NCI-H460 (cell line): ENCODE measurements around the gene KIF3A. TPM values are rescaled to one million over a fixed set of nuclear protein-coding genes. Genes with fewer than 3 reads are reported as not detected.

ENCODE experiments used
- DNase-seq: peaks from one replicate; pipeline ENCODE4 v3.0.0-alpha.2; 2016; ENCODE audit warnings: low read depth; ENCODE audit errors: extremely low read depth
- polyA plus RNA-seq: library from polyadenylated mRNA; depleted of rRNA; stranded (reverse); fragments of >200 nt; gene quantifications from 2 replicates; pipeline ENCODE4 v1.2.3, GENCODE V29; 2014; cell fraction: nucleus; rRNA removed
- total RNA-seq: library from RNA; depleted of rRNA; stranded (reverse); fragments of >200 nt; shearing (Covaris generic); gene quantifications from 2 replicates; pipeline ENCODE4 v1.2.3, GENCODE V29; 2014; rRNA removed

Gene KIF3A
- total RNA-seq = 10.7 and 11.7 TPM in 2 replicates
- 9.3 and 12.8 TPM in 2 replicates for polyA plus RNA-seq

GRCh38 chr5:132736853-132737833 is at the start of gene KIF3A:
KIF3A (minus strand) TSS chr5:132737546; CDS start chr5:132737419, 127 bp downstream.
- DNase-seq = peak; percentile 98

DNA sequence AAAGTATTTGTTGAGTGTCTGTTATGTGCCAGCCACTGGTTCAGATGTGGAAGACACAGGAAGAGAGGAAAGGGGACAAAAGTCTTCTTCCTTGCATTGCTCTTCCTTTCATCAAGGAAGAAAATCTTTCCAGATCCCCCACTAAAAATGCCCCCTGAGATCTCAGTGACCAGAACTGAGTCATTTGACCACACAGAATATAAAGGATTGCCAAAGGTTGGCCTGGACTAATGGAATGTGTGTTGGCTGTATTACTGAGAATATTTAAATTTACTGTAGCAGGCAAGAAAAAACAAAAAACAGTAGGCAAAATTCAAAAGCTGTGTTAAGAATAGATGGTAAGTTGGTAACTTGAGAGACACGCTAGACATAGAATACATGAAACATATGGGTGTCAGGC is 49.7 kb upstream of the KIF3A start:
- no peak for DNase-seq

DNA sequence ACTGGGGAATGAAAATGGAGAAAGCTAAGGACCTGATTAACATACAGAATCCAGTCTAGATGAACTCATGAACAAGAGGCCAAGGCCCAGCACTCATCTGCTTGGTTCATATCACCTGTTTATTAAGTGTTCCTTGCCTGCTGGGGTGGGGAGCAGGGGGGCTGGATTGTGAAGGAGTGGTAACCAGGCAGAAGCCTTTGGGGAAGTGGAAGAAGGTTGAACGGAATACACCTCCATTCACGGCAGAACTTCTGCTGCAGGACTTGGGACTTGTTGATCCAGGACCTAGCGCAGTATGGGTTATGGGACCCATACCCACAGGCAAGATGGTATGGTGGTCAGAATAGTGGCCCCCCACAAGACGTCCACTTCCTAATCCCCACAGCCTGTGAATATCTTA is 48.5 kb upstream of the KIF3A start:
- no peak for DNase-seq

DNA sequence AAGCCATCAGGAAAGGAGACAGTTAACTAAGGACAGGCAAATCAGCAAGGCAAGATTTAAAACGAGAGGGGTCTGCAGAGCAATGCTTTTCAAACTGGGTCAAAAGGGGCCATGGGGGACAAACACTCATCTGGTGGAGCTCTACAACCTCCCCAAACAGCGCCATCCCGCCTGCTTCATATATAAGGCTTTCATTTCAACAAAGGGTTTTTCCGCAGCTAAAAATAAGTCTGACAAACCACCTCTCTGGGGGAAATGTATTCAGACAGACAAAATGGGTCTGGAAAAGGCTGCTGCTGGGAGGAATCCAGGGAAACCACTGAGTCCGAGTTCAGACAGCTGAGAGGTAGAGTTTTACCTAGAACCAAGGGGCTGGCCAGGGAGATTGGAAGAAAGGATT is 48.0 kb upstream of the KIF3A start:
- no peak for DNase-seq

GRCh38 chr5:132782101-132782500 is 44.8 kb upstream of the KIF3A start:
- no peak for DNase-seq

DNA sequence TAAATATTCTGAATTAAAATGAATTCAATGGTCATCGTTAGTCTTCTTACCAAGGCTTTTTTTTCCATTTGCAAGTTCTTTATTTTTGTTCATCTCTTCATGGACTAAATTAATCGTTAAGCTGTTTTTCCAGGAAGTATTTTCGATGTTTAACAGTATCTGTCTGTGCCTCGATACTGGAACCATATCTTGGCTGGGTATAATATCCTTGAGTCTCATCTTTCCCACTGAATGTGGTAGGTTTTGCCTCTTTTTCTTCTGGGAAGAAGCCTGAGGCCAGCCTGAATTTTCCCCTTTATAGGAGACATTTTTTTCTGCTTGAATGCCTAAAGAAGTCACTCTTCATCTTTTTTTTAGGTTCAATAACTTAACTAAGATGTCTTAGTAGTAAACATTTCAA is 43.7 kb upstream of the KIF3A start:
- DNase-seq = no peak

- no peak for DNase-seq
These were observed 43.2 kb upstream of the KIF3A start for GRCh38 chr5:132780577-132780976.

DNA sequence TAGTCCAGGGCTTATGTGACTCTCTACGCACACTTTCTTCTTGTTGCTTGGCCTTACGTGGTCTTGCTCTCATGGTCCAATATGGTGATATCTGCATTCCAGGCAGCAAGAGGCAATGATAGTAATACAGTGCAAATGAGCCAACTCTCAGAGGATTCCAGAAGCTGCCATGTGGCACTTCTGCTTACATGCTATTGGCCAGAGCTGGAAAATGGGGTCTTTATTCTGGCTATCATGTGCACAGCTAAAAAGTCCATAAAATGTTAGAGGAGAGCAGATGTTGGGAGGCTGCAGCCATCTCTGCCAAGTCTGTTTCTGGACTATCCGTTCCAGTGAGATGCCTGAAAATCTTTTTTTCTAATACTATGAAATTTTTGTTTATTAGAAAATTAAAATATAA is 42.6 kb upstream of the KIF3A start:
- no peak for DNase-seq

DNA sequence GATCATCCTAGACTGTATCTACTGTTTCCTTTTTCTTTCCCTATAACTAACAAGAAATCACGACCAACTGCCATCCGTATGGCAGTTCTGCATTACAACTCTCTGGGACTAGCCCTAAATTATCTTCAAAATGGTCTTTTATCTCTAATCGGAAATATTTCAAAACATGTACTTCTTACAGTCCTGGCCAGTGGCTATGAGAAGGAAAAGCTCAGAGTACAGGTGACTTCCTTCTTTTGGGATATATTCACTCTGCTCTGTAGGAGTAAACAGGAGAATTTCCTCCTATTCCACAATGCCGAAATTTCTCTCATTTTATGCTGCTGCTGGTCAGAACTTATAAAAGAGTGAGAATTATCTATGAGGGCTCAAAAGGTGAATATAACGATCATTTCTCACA is 41.5 kb upstream of the KIF3A start:
- no peak for DNase-seq

DNA sequence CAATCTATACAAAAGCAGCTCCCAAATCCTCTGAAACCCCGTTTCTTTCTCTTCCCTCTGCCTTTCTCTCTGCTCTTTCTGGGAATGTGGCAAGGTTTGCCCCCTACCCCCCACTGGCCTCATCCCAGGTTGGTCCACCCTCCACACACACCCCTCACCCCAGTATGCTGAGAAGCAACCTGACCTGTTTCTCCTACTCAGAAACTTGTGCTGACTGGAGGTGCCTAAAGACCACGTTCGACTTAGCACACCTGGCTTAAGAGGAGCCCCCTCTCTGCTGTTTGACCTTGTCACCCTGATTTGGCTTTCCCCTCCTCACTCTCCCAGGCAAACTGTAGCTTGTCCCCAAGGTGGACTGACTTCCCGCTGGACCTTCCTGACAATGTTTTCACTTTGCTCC is 40.8 kb upstream of the KIF3A start:
- no peak for DNase-seq

DNA sequence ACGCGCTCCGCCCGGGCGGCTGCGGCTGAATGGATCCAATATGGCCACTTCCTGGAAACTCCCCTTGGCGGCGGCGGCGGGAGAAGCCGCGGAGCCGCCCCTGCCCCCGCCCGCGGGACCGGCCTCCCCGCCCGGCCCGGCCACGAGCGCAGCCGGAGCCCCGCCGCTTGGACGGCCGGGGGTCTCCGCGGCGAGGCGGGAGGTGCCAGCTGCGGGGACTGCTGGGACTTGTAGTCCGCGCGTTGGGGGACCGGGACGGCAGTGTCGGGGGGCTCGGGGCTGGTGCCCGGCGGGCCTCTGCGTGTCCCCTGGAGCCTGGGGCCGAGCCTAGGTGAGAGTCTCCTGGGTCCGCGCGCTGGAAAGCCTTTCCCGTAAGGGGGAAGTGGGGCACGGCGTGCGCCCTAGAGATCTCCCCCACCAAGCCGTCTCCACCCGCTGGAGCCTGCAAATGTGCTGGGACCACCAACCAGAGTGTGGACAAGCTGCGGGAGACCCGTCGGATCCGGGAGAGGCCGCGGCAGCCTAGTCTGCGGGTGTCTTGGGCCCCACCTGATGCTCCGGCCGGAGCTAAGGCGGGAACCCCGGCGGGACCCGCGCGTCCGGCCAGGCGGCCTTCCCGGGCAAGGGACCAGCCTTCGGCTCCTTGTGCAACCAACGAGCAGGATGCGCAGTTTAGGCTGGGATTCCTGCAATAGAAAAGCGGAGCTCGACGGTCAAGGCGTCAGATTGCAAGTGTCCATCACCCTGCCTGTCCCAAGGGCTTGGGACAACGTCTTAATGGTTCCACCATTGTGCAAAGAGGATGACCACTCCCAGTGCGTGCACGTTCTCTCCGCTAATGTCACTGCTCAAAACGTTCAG is 40.1 kb upstream of the KIF3A start, which contains the start of gene SEPTIN8:
TSS of gene SEPTIN8 (minus strand) at position 31 of the 861 bp plus-strand sequence. CDS start 102 bp downstream, outside the sequence.
- DNase-seq = no peak

DNA sequence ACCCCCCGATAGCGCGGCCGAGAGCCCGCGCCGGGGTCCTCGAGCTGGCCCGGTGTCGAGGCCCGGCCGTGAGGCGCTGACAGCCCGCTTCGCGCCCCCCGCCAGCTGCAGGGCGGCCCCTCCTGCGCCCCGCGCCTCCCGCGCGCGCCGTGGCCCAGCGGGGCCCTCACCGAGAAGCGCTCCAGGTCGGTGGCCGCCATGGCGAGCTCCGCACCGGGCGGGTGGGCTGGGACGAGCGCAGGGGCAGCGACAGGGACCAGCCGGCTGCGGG is 39.5 kb upstream of the KIF3A start:
- no peak for DNase-seq

DNA sequence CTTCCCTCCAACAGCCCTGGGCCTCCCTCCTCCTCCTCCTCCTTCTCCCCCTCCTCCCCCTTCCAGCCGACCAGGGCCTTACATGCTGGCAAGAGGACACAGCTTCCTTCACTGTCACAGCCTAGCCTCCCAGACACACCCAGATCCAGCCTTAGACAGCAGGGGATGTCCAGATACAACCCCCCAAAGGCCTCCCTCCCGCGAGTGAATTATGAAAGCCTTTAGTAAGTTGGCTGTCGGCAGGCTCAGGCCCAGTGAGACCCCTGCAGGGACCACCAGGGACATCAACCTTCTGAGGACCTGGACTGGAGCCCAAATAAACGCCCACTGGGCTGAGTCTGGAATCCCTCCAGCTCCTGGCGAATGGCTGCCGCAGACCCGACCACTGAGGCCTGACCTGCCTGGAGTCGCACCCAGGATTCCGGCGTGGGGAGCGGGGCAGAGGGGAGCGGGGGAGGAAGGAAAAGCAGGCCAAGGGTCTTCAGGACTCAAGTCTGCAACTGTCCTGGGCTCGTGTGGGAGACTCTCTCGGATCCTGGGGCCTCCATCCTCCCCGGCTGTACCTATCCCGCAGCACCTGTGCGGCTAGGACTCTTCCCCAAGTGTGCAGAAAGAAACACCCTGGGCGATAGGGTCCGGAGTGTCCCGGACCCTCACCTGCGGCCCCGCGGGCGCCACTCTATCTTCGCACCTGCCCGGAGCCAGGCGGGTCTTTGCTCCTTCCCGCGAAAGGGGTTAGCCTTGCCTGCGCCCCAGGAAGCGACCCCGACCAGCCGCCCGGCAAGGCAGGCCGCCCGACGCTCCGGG is 39.0 kb upstream of the KIF3A start:
- DNase-seq = no peak

DNA sequence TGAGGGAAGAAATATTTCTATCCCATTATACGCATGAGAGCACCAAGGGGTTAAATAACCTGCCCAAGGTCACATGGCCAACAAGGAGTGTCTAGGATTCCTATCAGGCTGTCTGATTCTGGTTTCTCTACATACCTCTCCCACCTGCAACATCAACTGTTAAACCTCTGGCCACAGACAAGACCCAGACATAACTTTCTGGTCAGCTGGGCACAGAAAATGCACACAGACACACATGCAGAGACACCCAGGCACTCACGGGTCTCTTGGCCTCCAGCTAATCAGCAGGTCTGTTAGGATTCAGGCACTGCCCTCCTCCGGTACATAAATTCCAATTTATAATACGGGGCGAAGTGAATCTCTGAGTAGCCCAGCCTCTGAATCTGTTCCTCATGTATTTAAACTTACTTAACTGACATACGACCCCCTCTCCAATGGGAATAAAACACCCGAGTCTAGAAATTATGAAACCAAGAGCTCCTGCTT is 38.2 kb upstream of the KIF3A start:
- no peak for DNase-seq

DNA sequence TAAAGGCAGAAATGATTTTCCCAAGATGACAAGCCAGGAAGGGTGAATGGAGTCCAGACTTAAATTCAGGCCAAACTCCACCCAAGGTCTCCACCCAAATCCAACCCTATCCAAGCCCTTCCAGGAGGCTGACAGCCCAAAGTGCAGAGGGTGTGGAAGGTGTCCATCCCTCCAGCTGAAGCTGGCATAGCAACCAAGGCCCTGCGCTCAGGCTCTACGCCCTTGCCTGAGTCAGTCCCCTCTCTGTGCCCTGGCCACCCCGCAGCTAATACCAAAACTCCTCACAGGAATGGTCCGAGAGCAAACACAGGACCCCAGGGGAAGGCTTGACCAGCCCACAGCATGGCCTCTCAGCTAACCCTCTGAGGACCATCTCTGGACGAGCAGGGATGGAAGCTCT is 37.5 kb upstream of the KIF3A start:
- no peak for DNase-seq

- no peak for DNase-seq
These were observed 37.1 kb upstream of the KIF3A start for GRCh38 chr5:132774406-132774805.

GRCh38 chr5:132773601-132774355 is 36.4 kb upstream of the KIF3A start:
- DNase-seq = no peak

- DNase-seq = no peak
These were observed 35.8 kb upstream of the KIF3A start for GRCh38 chr5:132773114-132773513.

DNA sequence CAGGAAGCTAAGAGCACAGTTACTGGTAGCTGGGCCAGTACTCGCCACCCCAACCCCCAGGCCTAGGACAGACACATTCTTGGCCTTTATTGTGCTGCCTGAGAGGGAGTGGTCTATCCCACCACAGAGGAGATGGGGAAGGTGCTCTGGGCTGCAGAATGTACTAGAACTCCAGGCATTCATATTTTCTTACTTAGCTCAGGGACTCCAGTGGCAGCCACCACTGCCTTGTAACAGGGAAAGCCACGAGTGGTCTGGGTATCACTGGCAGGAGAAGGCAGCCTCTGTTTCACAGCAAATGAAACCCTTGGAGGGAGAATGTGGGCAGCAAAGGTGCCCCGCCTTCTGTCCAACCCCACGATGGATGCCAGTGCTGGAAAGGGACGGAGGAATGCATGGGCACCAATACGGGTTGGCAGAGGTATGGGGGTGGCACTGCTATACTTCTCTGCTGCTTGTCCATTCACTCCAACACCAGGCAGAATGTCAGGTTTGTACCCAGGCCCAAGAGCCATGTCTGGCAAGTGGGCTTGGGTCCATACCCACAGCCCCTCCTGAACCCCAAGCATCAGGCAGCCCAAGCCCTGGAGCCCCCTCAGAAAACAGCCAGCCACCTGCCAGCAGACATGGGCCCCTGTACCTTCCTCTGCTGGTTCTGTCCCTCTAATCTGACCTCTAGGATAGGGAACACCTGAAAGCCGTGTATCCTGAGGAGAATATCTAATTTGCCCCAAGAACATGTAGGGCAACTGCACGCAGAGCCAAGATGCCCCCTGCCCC is 35.1 kb upstream of the KIF3A start:
- DNase-seq = no peak
